WTC11 (cell line): Measurements from ENCODE around the gene BRMS1L. TPM values are rescaled to one million over a fixed set of nuclear protein-coding genes. Genes with fewer than 3 reads are reported as not detected.
A peak's percentile ranks its signal among the peaks of the same experiment; 100 is the strongest.
"Not testable (repeated sequence)": the region's sequence is repeated elsewhere in the genome, so short reads cannot be mapped to it uniquely, and the experiment has no call there.

Source experiments
- ATAC-seq: fragments of 200-7000 bp; cut with Tn5 transposase; 2 replicates; pipeline ENCODE4 v1.10.0; 2021; ENCODE audit warnings: mild to moderate bottlenecking, moderate library complexity
- CTCF ChIA-PET: fragments of 300-600 bp; sonication (Branson Sonifier 250); formaldehyde crosslinking; loops from one replicate; lab custom pipeline; 2021; ENCODE audit warnings: antibody characterized with exemption; lab: Charles Lee
- POLR2A ChIA-PET: fragments of 350-600 bp; sonication (Branson Sonifier 250); formaldehyde crosslinking; loops from one replicate; lab custom pipeline; 2021; ENCODE audit warnings: antibody characterized with exemption; lab: Charles Lee
- DNase-seq: peaks from one replicate; pipeline ENCODE4 v3.0.0; 2021; ENCODE audit warnings: low spot score
- H3K27ac Mint-ChIP-seq: 2 replicates; pipeline ENCODE4 v1.8.0; 2021; ENCODE audit warnings: mixed read lengths
- H3K27me3 Mint-ChIP-seq: 2 replicates; pipeline ENCODE4 v1.8.0; 2021; ENCODE audit warnings: low read depth, mild to moderate bottlenecking, moderate library complexity, mixed read lengths
- H3K36me3 Mint-ChIP-seq: 2 replicates; pipeline ENCODE4 v1.8.0; 2021; ENCODE audit warnings: mixed read lengths
- H3K4me1 Mint-ChIP-seq: 2 replicates; pipeline ENCODE4 v1.8.0; 2022; ENCODE audit warnings: mixed read lengths
- H3K4me3 Mint-ChIP-seq: 2 replicates; pipeline ENCODE4 v1.8.0; 2021; ENCODE audit warnings: mild to moderate bottlenecking, moderate library complexity, mixed read lengths
- H3K9me3 Mint-ChIP-seq: 2 replicates; pipeline ENCODE4 v1.8.0; 2021; ENCODE audit warnings: mixed read lengths
- CBFB ChIP-seq: sonication (generic); formaldehyde crosslinking; IDR thresholded peaks from 2 replicates; pipeline ENCODE4 v1.8.1; 2022; ENCODE audit warnings: mild to moderate bottlenecking, low read depth, missing genetic modification reagents
- ETV6 ChIP-seq: sonication (generic); formaldehyde crosslinking; IDR thresholded peaks from 2 replicates; pipeline ENCODE4 v1.8.1; 2022; ENCODE audit warnings: mild to moderate bottlenecking, missing genetic modification reagents
- FOXK1 ChIP-seq: sonication (generic); formaldehyde crosslinking; IDR thresholded peaks from 2 replicates; pipeline ENCODE4 v1.8.0; 2022; ENCODE audit warnings: mild to moderate bottlenecking, moderate library complexity, missing genetic modification reagents
- JAZF1 ChIP-seq: fragments of 250-450 bp; sonication (Bioruptor Pico); IDR thresholded peaks from 2 replicates; pipeline ENCODE4 v1.9.0; 2021; ENCODE audit warnings: moderate library complexity, mild to moderate bottlenecking, inconsistent platforms
- JUN ChIP-seq: sonication (generic); formaldehyde crosslinking; IDR thresholded peaks from 2 replicates; pipeline ENCODE4 v1.8.0; 2023; ENCODE audit warnings: mild to moderate bottlenecking, missing genetic modification reagents
- NR1H2 ChIP-seq: sonication (generic); formaldehyde crosslinking; IDR thresholded peaks from 2 replicates; pipeline ENCODE4 v1.9.0; 2021; ENCODE audit warnings: mild to moderate bottlenecking, moderate library complexity, missing genetic modification reagents
- OVOL2 ChIP-seq: fragments of 250-450 bp; sonication (Bioruptor Pico); IDR thresholded peaks from 2 replicates; pipeline ENCODE4 v1.9.0; 2021; ENCODE audit warnings: mild to moderate bottlenecking, borderline replicate concordance
- SMAD4 ChIP-seq: sonication (generic); formaldehyde crosslinking; IDR thresholded peaks from 2 replicates; pipeline ENCODE4 v1.8.0; 2022; ENCODE audit warnings: mild to moderate bottlenecking, missing genetic modification reagents
- total RNA-seq: library from RNA; stranded (reverse); gene quantifications from 3 replicates; pipeline ENCODE4 v1.2.3, GENCODE V29; 2021
- TF ChIP-seq, protein P1 (sequence below): fragments of 250-450 bp; sonication (Bioruptor Pico); IDR thresholded peaks from 2 replicates; pipeline ENCODE4 v1.8.0; 2021; ENCODE audit warnings: mild to moderate bottlenecking
- TF ChIP-seq, protein P2 (sequence below): sonication (generic); formaldehyde crosslinking; IDR thresholded peaks from 2 replicates; pipeline ENCODE4 v1.8.0; 2022; ENCODE audit warnings: mild to moderate bottlenecking, missing genetic modification reagents
- TF ChIP-seq, protein P3 (sequence below): sonication (generic); formaldehyde crosslinking; IDR thresholded peaks from 2 replicates; pipeline ENCODE4 v1.8.1; 2022; ENCODE audit warnings: mild to moderate bottlenecking, moderate library complexity, missing genetic modification reagents
- TF ChIP-seq, protein P4 (sequence below): sonication (generic); formaldehyde crosslinking; IDR thresholded peaks from 2 replicates; pipeline ENCODE4 v1.8.0; 2023; ENCODE audit warnings: missing genetic modification reagents
- TF ChIP-seq, protein P5 (sequence below): fragments of 250-450 bp; sonication (Bioruptor Pico); IDR thresholded peaks from 2 replicates; pipeline ENCODE4 v1.9.0; 2021; ENCODE audit warnings: moderate library complexity, mild to moderate bottlenecking, inconsistent platforms, borderline replicate concordance
- TF ChIP-seq, protein P6 (sequence below): sonication (generic); formaldehyde crosslinking; IDR thresholded peaks from 2 replicates; pipeline ENCODE4 v1.8.1; 2023; ENCODE audit warnings: mild to moderate bottlenecking, missing genetic modification reagents

The BRMS1L gene
- total RNA-seq, 1 experiment from 2014 or later: 12.1 TPM

DNA sequence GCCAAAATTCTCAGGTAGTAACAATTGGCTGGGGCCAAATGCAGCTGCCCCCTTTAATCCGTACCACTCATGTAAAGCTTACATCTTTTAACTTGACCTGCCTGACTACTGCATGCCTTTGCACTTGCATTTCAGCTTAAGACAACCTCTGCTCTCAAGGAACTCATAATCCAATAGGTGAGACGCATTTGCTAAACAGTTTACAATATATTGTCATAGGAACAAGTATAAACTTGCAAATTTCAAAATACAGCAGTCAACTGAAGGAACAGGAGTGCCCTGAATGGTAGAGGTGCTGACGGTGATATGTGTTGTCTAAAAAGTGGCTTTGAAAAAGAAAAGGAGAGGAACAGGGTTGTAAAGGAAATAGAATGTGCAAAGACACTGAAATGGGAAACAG, 3.6 kb upstream of the BRMS1L start:
- no peaks in the 10 kb centered on the region for H3K36me3 Mint-ChIP-seq
- CTCF ChIA-PET: interaction anchor here (0.6 to 1.7 kb wide), 3 partner anchors 11 to 164 kb away, joined by 3 to 9 read pairs (median 4); no protein-coding TSS in a partner anchor
- POLR2A ChIA-PET: no interaction called here

DNA sequence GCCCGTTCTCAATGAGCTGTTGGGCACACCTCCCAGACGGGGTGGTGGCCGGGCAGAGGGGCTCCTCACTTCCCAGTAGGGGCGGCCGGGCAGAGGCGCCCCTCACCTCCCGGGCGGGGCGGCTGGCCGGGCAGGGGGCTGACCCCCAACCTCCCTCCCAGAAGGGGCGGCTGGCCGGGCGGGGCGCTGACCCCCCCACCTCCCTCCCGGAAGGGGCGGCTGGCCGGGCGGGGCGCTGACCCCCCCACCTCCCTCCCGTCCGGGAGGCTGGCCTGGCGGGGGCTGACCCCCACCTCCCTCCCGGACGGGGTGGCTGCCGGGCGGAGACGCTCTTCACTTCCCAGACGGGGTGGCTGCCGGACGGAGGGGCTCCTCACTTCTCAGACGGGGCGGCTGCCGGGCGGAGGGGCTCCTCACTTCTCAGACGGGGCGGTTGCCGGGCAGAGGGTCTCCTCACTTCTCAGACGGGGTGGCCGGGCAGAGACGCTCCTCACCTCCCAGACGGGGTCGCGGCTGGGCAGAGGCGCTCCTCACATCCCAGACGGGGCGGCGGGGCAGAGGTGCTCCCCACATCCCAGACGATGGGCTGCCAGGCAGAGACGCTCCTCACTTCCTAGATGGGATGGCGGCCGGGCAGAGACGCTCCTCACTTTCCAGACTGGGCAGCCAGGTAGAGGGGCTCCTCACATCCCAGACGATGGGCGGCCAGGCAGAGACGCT, 1.5 kb upstream of the BRMS1L start:
- CTCF ChIA-PET, H3K27ac Mint-ChIP-seq, H3K27me3 Mint-ChIP-seq, DNase-seq, H3K36me3 Mint-ChIP-seq, POLR2A ChIA-PET, H3K9me3 Mint-ChIP-seq, ATAC-seq: not testable (repeated sequence)
- Mint-ChIP-seq H3K4me3 (0 out of 2 replicates have a peak overlapping the region, but pooled peaks have one; percentile 80), H3K4me1 (peaks cover 13% of the 10 kb centered on the region)

More for the DNA sequence above, 3.6 kb upstream of the BRMS1L start:
- TF ChIP-seq JAZF1: no peak
- no peak for TF ChIP-seq ETV6 (CRISPR knock-in tag)
- TF ChIP-seq, protein P1, sequence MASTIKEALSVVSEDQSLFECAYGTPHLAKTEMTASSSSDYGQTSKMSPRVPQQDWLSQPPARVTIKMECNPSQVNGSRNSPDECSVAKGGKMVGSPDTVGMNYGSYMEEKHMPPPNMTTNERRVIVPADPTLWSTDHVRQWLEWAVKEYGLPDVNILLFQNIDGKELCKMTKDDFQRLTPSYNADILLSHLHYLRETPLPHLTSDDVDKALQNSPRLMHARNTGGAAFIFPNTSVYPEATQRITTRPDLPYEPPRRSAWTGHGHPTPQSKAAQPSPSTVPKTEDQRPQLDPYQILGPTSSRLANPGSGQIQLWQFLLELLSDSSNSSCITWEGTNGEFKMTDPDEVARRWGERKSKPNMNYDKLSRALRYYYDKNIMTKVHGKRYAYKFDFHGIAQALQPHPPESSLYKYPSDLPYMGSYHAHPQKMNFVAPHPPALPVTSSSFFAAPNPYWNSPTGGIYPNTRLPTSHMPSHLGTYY (CRISPR knock-in tag): no peak
- no peak for TF ChIP-seq JUN (CRISPR knock-in tag)
- TF ChIP-seq, protein P2, sequence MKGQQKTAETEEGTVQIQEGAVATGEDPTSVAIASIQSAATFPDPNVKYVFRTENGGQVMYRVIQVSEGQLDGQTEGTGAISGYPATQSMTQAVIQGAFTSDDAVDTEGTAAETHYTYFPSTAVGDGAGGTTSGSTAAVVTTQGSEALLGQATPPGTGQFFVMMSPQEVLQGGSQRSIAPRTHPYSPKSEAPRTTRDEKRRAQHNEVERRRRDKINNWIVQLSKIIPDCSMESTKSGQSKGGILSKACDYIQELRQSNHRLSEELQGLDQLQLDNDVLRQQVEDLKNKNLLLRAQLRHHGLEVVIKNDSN (CRISPR knock-in tag): no peak
- TF ChIP-seq OVOL2 (CRISPR knock-in tag): no peak
- TF ChIP-seq, protein P3, sequence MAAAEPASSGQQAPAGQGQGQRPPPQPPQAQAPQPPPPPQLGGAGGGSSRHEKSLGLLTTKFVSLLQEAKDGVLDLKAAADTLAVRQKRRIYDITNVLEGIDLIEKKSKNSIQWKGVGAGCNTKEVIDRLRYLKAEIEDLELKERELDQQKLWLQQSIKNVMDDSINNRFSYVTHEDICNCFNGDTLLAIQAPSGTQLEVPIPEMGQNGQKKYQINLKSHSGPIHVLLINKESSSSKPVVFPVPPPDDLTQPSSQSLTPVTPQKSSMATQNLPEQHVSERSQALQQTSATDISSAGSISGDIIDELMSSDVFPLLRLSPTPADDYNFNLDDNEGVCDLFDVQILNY: no peak
- TF ChIP-seq FOXK1: no peak
- TF ChIP-seq, protein P4, sequence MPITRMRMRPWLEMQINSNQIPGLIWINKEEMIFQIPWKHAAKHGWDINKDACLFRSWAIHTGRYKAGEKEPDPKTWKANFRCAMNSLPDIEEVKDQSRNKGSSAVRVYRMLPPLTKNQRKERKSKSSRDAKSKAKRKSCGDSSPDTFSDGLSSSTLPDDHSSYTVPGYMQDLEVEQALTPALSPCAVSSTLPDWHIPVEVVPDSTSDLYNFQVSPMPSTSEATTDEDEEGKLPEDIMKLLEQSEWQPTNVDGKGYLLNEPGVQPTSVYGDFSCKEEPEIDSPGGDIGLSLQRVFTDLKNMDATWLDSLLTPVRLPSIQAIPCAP (CRISPR knock-in tag): no peak
- TF ChIP-seq, protein P5, sequence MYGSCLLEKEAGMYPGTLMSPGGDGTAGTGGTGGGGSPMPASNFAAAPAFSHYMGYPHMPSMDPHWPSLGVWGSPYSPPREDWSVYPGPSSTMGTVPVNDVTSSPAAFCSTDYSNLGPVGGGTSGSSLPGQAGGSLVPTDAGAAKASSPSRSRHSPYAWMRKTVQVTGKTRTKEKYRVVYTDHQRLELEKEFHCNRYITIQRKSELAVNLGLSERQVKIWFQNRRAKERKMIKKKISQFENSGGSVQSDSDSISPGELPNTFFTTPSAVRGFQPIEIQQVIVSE (CRISPR knock-in tag): no peak
- TF ChIP-seq CBFB (CRISPR knock-in tag): no peak
- TF ChIP-seq NR1H2 (CRISPR knock-in tag): no peak
- TF ChIP-seq, protein P6, sequence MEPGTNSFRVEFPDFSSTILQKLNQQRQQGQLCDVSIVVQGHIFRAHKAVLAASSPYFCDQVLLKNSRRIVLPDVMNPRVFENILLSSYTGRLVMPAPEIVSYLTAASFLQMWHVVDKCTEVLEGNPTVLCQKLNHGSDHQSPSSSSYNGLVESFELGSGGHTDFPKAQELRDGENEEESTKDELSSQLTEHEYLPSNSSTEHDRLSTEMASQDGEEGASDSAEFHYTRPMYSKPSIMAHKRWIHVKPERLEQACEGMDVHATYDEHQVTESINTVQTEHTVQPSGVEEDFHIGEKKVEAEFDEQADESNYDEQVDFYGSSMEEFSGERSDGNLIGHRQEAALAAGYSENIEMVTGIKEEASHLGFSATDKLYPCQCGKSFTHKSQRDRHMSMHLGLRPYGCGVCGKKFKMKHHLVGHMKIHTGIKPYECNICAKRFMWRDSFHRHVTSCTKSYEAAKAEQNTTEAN (CRISPR knock-in tag): no peak
- no peak for TF ChIP-seq SMAD4 (CRISPR knock-in tag)
- TF ChIP-seq, all 79 proteins: peak for 0
- H3K4me3 Mint-ChIP-seq: no peak overlapping the region
- no peaks in the 10 kb centered on the region for H3K27me3 Mint-ChIP-seq
- no peak for DNase-seq
- no peak overlapping the region for H3K27ac Mint-ChIP-seq
- H3K9me3 Mint-ChIP-seq: no peaks in the 10 kb centered on the region
- no peak for ATAC-seq
- H3K4me1 Mint-ChIP-seq: peaks cover 8% of the 10 kb centered on the region

DNA sequence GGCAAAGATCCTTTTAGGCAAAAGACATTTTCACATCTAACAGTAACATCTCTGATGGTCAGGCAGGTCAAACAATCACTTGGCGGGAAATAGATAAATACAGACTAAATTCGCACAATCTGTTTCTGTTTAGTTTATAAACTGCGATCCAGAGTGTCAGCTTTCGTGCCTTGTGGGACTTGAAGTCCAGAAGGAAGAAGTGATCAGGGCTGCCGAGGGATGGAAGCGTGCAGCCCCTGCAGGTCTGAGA, 245 bp upstream of the BRMS1L start:
- peak overlapping the region; percentile 88 for H3K27ac Mint-ChIP-seq
- CTCF ChIA-PET: interaction anchor here (0.6 to 2.0 kb wide), 9 partner anchors 9 to 699 kb away, joined by 3 to 16 read pairs (median 4); no protein-coding TSS in a partner anchor
- POLR2A ChIA-PET: interaction anchor here (0.6 to 1.8 kb wide), 8 partner anchors 17 to 843 kb away, joined by 3 to 12 read pairs (median 5); partner anchors contain the start of genes INSM2, PSMA6, RALGAPA1 and SRP54
- peak overlapping the region; percentile 80 for H3K4me3 Mint-ChIP-seq
- H3K36me3 Mint-ChIP-seq: no peaks in the 10 kb centered on the region
- no peak for DNase-seq
- no peak for ATAC-seq
- H3K4me1 Mint-ChIP-seq: peaks cover 11% of the 10 kb centered on the region
- TF ChIP-seq OVOL2 (CRISPR knock-in tag): no peak
- H3K27me3 Mint-ChIP-seq: no peaks in the 10 kb centered on the region
- H3K9me3 Mint-ChIP-seq: no peaks in the 10 kb centered on the region
